ENCODE measurements around the gene LHFPL6.

DNA sequence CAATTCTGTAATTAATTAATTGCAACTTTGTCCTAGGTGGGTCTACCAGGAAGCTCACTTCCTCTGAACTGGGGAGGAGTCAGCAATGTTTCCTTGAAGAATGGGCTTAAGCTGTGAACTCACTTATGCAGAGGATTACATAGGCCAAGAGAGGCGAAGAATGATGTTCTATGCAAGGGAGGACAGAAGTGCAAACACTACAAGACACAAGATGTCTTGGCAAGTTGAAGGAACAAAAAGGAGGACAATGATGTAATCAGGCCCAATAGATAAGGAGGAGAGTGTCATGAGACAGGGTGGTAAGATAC, 275.9 kb downstream of the LHFPL6 start:
- TF ChIP-seq POLR2AphosphoS5 (IDR thresholded peaks at IDR 0.05; ENCODE audit: insufficient read depth in 1 of 2, low read depth in 1 of 2) (no peak), POLR2A (IDR thresholded peaks at IDR 0.05) (no peak)
- TF ChIP-seq, protein P1, sequence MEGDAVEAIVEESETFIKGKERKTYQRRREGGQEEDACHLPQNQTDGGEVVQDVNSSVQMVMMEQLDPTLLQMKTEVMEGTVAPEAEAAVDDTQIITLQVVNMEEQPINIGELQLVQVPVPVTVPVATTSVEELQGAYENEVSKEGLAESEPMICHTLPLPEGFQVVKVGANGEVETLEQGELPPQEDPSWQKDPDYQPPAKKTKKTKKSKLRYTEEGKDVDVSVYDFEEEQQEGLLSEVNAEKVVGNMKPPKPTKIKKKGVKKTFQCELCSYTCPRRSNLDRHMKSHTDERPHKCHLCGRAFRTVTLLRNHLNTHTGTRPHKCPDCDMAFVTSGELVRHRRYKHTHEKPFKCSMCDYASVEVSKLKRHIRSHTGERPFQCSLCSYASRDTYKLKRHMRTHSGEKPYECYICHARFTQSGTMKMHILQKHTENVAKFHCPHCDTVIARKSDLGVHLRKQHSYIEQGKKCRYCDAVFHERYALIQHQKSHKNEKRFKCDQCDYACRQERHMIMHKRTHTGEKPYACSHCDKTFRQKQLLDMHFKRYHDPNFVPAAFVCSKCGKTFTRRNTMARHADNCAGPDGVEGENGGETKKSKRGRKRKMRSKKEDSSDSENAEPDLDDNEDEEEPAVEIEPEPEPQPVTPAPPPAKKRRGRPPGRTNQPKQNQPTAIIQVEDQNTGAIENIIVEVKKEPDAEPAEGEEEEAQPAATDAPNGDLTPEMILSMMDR (IDR thresholded peaks at IDR 0.05): no peak

Measured in vagina (tissue), 2 donors.